Head of caudate nucleus (tissue), 42 donors: ENCODE measurements around the gene ALG1L2.
"Not testable (repeated sequence)": the region's sequence is repeated elsewhere in the genome, so short reads cannot be mapped to it uniquely, and the experiment has no call there.

Experiments used
- DNase-seq, 42 donors: peaks; one replicate each; pipeline versions ENCODE4 v3.0.0 to v3.0.0-alpha.2; 2020 to 2021; ENCODE audit warnings: mixed read lengths in 7 of 42
- intact Hi-C: fragments of 100-400 bp; cut with DNase I; formaldehyde crosslinking; loops from one replicate; pipeline ENCODE4 v1.15.0; 2022

ALG1L2 gene

GRCh38 chr3:130090681-130091080, 9.1 kb downstream of the ALG1L2 start:
- DNase-seq, intact Hi-C loops: not testable (repeated sequence)

GRCh38 chr3:130091958-130092357, 10.3 kb downstream of the ALG1L2 start:
- intact Hi-C loops = no loop called here
- DNase-seq = peak in 1 of 42 donors; percentile 23

- intact Hi-C loops = no loop called here
- peak in 1 of 42 donors; percentile 33 for DNase-seq
These were observed 12.2 kb downstream of the ALG1L2 start for GRCh38 chr3:130093741-130094391.

GRCh38 chr3:130094491-130094941, 12.9 kb downstream of the ALG1L2 start:
- DNase-seq, intact Hi-C loops: not testable (repeated sequence)

- intact Hi-C loops = not testable (repeated sequence)
- DNase-seq = peak in 1 of 42 donors; percentile 13
These were observed 14.2 kb downstream of the ALG1L2 start for GRCh38 chr3:130095858-130096257.

- intact Hi-C loops, DNase-seq: not testable (repeated sequence)
These were observed 15.5 kb downstream of the ALG1L2 start for GRCh38 chr3:130097096-130097495.

- intact Hi-C loops = not testable (repeated sequence)
- DNase-seq = peak in 27 of 42 donors; percentile 32 to 71 (median 52)
These were observed 16.3 kb downstream of the ALG1L2 start for GRCh38 chr3:130097690-130098638.

- DNase-seq, intact Hi-C loops: not testable (repeated sequence)
These were observed 17.2 kb downstream of the ALG1L2 start for GRCh38 chr3:130098639-130099385.

GRCh38 chr3:130102545-130102944, 20.9 kb downstream of the ALG1L2 start:
- intact Hi-C loops = loop anchor here (5.0 kb wide), 1 partner anchor 160 kb away; no protein-coding TSS in a partner anchor
- not testable (repeated sequence) for DNase-seq

GRCh38 chr3:130104191-130104590, 22.6 kb downstream of the ALG1L2 start:
- not testable (repeated sequence) for DNase-seq
- intact Hi-C loops = loop anchor here (5.0 kb wide), 1 partner anchor 162 kb away; no protein-coding TSS in a partner anchor

- intact Hi-C loops, DNase-seq: not testable (repeated sequence)
These were observed 25.8 kb downstream of the ALG1L2 start for GRCh38 chr3:130107333-130107995.

GRCh38 chr3:130108836-130109585, 27.4 kb downstream of the ALG1L2 start:
- intact Hi-C loops = not testable (repeated sequence)
- peak in 12 of 42 donors; percentile 10 to 72 (median 40) for DNase-seq

- DNase-seq = peak in 39 of 42 donors; percentile 17 to 80 (median 51)
- intact Hi-C loops = not testable (repeated sequence)
These were observed 28.9 kb downstream of the ALG1L2 start for GRCh38 chr3:130110386-130111169.

GRCh38 chr3:130111185-130111864, 29.7 kb downstream of the ALG1L2 start:
- intact Hi-C loops = no loop called here
- peak; percentile 95 to 100 (median 99) for DNase-seq

GRCh38 chr3:130111865-130112747, 30.5 kb downstream of the ALG1L2 start:
- peak; percentile 97 to 100 (median 100) for DNase-seq
- intact Hi-C loops = not testable (repeated sequence)
